Cardiac fibroblast (primary cell): ENCODE data around the gene IFNL1.
A peak's percentile ranks its signal among the peaks of the same experiment; 100 is the strongest.

Experiments
- DNase-seq, 2 donors: peaks; one replicate each; pipeline versions ENCODE4 v3.0.0 to v3.0.0-alpha.2; 2010; ENCODE audit warnings: low read depth in 2 of 2
- H3K4me3 ChIP-seq, 2 donors: replicated peaks in 1 of 2; 1 replicate in 1 of 2; 2 replicates in 1 of 2; pipeline ENCODE4 v1.5.1; 2011; ENCODE audit warnings: low read depth in 2 of 2, low read length in 2 of 2, mild to moderate bottlenecking in 2 of 2, moderate library complexity in 1 of 2
- TF ChIP-seq, protein P1 (sequence below): IDR thresholded peaks from one replicate; pipeline ENCODE4 v1.5.1; 2011; ENCODE audit warnings: low read depth, mild to moderate bottlenecking, low read length, inconsistent platforms

Gene IFNL1

GRCh38 chr19:39275578-39275977 is 20.6 kb upstream of the IFNL1 start:
- DNase-seq = no peak
- H3K4me3 ChIP-seq = no peak overlapping the region
- TF ChIP-seq, protein P1, sequence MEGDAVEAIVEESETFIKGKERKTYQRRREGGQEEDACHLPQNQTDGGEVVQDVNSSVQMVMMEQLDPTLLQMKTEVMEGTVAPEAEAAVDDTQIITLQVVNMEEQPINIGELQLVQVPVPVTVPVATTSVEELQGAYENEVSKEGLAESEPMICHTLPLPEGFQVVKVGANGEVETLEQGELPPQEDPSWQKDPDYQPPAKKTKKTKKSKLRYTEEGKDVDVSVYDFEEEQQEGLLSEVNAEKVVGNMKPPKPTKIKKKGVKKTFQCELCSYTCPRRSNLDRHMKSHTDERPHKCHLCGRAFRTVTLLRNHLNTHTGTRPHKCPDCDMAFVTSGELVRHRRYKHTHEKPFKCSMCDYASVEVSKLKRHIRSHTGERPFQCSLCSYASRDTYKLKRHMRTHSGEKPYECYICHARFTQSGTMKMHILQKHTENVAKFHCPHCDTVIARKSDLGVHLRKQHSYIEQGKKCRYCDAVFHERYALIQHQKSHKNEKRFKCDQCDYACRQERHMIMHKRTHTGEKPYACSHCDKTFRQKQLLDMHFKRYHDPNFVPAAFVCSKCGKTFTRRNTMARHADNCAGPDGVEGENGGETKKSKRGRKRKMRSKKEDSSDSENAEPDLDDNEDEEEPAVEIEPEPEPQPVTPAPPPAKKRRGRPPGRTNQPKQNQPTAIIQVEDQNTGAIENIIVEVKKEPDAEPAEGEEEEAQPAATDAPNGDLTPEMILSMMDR = no peak

- no peak for DNase-seq
- TF ChIP-seq, protein P1 = no peak
- H3K4me3 ChIP-seq = no peak overlapping the region
These were observed 19.5 kb upstream of the IFNL1 start for GRCh38 chr19:39276740-39277139.

GRCh38 chr19:39277598-39277997 is 18.6 kb upstream of the IFNL1 start:
- TF ChIP-seq, protein P1 = no peak
- no peak overlapping the region for H3K4me3 ChIP-seq
- peak; percentile 22 to 37 for DNase-seq

DNA sequence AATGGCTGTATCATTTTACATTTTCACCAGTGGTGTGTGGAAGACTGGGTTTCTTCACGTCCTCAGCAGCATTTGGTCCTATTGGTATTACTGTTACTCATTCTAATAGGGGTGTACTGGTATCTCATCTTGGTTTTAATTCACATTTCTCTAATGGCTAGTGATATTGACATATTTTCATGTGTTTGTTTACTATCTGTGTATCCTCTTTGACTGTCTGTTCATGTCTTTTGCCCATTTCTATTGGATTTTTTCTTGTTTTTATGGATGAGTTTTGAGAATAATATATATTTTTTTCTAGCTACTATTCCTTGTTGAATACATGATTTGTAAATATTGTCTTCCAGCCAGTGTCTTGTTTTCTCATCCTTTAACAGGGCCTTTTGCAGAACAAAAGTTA is 14.2 kb upstream of the IFNL1 start:
- TF ChIP-seq, protein P1 = no peak
- H3K4me3 ChIP-seq = no peak overlapping the region
- no peak for DNase-seq

GRCh38 chr19:39284032-39284431 is 12.2 kb upstream of the IFNL1 start:
- no peak overlapping the region for H3K4me3 ChIP-seq
- TF ChIP-seq, protein P1 = no peak
- DNase-seq = no peak

DNA sequence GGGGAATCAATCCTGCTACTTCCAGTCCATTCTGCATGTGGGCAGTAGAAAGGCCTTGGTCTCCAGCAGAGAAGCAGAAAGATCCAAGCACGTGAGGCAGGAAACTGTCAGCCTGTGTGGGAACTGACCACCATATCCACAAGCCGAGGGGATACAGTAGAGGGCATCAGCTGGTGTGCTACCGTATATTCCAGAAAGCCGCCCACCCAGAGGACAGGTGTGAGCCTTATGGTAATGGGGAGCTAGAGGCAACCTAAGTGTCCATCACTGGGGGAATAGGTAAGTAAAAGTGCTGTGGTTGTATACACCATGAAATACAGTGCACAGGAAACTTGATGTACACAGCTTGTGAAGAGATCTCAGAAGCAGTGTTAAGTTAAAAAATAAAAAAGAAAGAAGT is 2.8 kb upstream of the IFNL1 start:
- TF ChIP-seq, protein P1 = no peak
- DNase-seq = no peak
- no peak overlapping the region for H3K4me3 ChIP-seq

- H3K4me3 ChIP-seq = no peak overlapping the region
- no peak for DNase-seq
These were observed 699 bp downstream of the IFNL1 start for GRCh38 chr19:39296906-39297305.

More at GRCh38 chr19:39296906-39297305, 699 bp downstream of the IFNL1 start:
- TF ChIP-seq, protein P1 = no peak
